Measurements from ENCODE around the gene HSPBAP1.

Gene HSPBAP1

DNA sequence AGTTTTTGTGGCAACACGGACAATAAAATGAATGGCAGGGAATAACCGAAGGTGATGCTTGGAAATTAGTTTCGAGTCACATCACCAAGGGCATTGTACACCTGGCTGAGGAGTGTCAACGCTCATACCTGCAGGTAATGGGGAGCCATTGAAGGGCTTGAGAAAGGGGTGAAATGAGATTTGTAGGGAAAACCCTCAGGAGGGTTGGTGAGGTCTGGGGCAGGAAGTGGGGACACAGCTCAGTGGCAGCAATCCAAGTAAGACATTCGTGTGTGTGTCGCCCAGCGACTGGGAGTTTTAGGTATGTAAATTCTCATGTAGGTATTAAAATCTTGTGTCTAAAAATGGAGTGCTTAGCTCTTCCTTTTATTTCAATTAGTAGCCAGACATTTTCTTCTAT, 98.7 kb downstream of the HSPBAP1 start:
- DNase-seq = no peak
- Histone ChIP-seq H2AFZ (ENCODE audit: low read length) (no peak overlapping the region), H3K27me3 (replicated peaks; ENCODE audit: insufficient read depth, low read length) (no peaks in the 10 kb centered on the region), H3K27ac (ENCODE audit: low read length) (no peak overlapping the region), H3K4me2 (ENCODE audit: low read depth, low read length) (no peak overlapping the region), H3K79me2 (ENCODE audit: low read length) (no peaks in the 10 kb centered on the region), H3K4me1 (ENCODE audit: low read length) (no peaks in the 10 kb centered on the region), H3F3A (ENCODE audit: insufficient read depth, low read length) (no peaks in the 10 kb centered on the region), H3K4me3 (ENCODE audit: low read length) (no peak overlapping the region), H3K9me3 (replicated peaks; ENCODE audit: insufficient read depth, low read length) (no peaks in the 10 kb centered on the region), H3K9me2 (replicated peaks; ENCODE audit: insufficient read depth, low read length) (no peaks in the 10 kb centered on the region), H3K36me3 (replicated peaks; ENCODE audit: insufficient read depth, low read length) (no peaks in the 10 kb centered on the region), H4K20me1 (ENCODE audit: insufficient read depth, low read length) (no peaks in the 10 kb centered on the region), H3K9ac (ENCODE audit: low read length) (no peak overlapping the region)
- TF ChIP-seq EZH2 (optimal IDR thresholded peaks at IDR 0.05; ENCODE audit: low read depth, low read length) (no peak), EZH2phosphoT487 (IDR thresholded peaks at IDR 0.05; ENCODE audit: low read length) (no peak)
- TF ChIP-seq, protein P1, sequence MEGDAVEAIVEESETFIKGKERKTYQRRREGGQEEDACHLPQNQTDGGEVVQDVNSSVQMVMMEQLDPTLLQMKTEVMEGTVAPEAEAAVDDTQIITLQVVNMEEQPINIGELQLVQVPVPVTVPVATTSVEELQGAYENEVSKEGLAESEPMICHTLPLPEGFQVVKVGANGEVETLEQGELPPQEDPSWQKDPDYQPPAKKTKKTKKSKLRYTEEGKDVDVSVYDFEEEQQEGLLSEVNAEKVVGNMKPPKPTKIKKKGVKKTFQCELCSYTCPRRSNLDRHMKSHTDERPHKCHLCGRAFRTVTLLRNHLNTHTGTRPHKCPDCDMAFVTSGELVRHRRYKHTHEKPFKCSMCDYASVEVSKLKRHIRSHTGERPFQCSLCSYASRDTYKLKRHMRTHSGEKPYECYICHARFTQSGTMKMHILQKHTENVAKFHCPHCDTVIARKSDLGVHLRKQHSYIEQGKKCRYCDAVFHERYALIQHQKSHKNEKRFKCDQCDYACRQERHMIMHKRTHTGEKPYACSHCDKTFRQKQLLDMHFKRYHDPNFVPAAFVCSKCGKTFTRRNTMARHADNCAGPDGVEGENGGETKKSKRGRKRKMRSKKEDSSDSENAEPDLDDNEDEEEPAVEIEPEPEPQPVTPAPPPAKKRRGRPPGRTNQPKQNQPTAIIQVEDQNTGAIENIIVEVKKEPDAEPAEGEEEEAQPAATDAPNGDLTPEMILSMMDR (IDR thresholded peaks at IDR 0.05; ENCODE audit: low read length) = no peak

DNA sequence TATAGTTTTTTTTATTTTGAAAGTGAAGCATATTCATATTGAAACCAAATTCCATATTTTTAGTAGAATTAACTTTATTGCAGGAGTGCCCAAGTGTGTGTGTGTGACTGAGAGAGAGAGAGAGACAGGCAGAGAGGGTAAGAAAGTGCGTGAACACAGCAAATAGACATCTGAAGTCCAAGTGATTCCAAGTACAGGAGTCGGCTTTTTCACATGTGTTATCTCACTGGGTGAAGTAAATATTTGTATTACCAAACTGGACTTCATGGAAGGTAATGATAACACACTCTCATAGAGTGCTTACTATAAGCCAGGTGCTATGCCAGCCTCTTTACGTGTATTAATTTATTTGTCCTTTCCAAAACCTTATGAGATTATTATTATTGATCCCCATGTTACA, 101.0 kb downstream of the HSPBAP1 start:
- H3K9me2 ChIP-seq (replicated peaks; ENCODE audit: insufficient read depth, low read length) = no peaks in the 10 kb centered on the region
- H3K4me2 ChIP-seq (ENCODE audit: low read depth, low read length) = no peak overlapping the region
- no peak overlapping the region for H3K9ac ChIP-seq (ENCODE audit: low read length)
- no peak for TF ChIP-seq EZH2 (optimal IDR thresholded peaks at IDR 0.05; ENCODE audit: low read depth, low read length)
- TF ChIP-seq EZH2phosphoT487 (IDR thresholded peaks at IDR 0.05; ENCODE audit: low read length) = no peak
- TF ChIP-seq, protein P1 (IDR thresholded peaks at IDR 0.05; ENCODE audit: low read length) = no peak
- H3F3A ChIP-seq (ENCODE audit: insufficient read depth, low read length) = no peaks in the 10 kb centered on the region
- H3K4me3 ChIP-seq (ENCODE audit: low read length) = no peak overlapping the region
- no peaks in the 10 kb centered on the region for H3K4me1 ChIP-seq (ENCODE audit: low read length)
- no peak overlapping the region for H2AFZ ChIP-seq (ENCODE audit: low read length)
- no peak overlapping the region for H3K27ac ChIP-seq (ENCODE audit: low read length)
- H3K36me3 ChIP-seq (replicated peaks; ENCODE audit: insufficient read depth, low read length) = no peaks in the 10 kb centered on the region; the same call in 1 of the 2 replicates
- no peaks in the 10 kb centered on the region for H4K20me1 ChIP-seq (ENCODE audit: insufficient read depth, low read length)
- H3K9me3 ChIP-seq (replicated peaks; ENCODE audit: insufficient read depth, low read length) = no peaks in the 10 kb centered on the region
- no peak for DNase-seq
- no peaks in the 10 kb centered on the region for H3K27me3 ChIP-seq (replicated peaks; ENCODE audit: insufficient read depth, low read length)
- no peaks in the 10 kb centered on the region for H3K79me2 ChIP-seq (ENCODE audit: low read length)

DNA sequence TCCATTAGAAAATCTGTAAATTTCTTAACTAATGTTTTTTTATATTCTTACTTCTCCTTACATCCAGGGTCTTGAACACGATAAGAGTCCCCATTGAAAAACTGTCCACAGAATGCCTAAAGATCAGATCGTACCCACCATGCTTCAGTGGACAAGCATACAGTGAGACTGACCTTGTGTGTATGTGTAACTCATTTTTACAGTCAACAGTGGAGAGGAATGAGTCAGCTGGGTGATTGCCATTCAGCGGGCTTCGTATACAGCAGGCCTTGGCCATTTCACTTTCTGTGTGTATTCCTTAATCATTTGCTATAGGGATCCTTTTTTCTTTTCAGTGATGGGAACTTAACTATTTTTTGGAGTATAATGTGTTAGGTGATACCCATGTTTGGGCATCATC, 102.4 kb downstream of the HSPBAP1 start:
- Histone ChIP-seq H3F3A (ENCODE audit: insufficient read depth, low read length) (no peaks in the 10 kb centered on the region), H3K79me2 (ENCODE audit: low read length) (no peaks in the 10 kb centered on the region), H2AFZ (ENCODE audit: low read length) (no peak overlapping the region), H3K27me3 (replicated peaks; ENCODE audit: insufficient read depth, low read length) (no peaks in the 10 kb centered on the region), H3K9ac (ENCODE audit: low read length) (no peak overlapping the region), H3K9me2 (replicated peaks; ENCODE audit: insufficient read depth, low read length) (no peaks in the 10 kb centered on the region), H4K20me1 (ENCODE audit: insufficient read depth, low read length) (no peaks in the 10 kb centered on the region), H3K9me3 (replicated peaks; ENCODE audit: insufficient read depth, low read length) (no peaks in the 10 kb centered on the region), H3K4me3 (ENCODE audit: low read length) (no peak overlapping the region), H3K27ac (ENCODE audit: low read length) (no peak overlapping the region), H3K4me1 (ENCODE audit: low read length) (no peaks in the 10 kb centered on the region), H3K4me2 (ENCODE audit: low read depth, low read length) (no peak overlapping the region), H3K36me3 (replicated peaks; ENCODE audit: insufficient read depth, low read length) (no peaks in the 10 kb centered on the region; the same call in 1 of the 2 replicates)
- no peak for DNase-seq
- TF ChIP-seq, protein P1 (IDR thresholded peaks at IDR 0.05; ENCODE audit: low read length) = no peak
- TF ChIP-seq EZH2 (optimal IDR thresholded peaks at IDR 0.05; ENCODE audit: low read depth, low read length) (no peak), EZH2phosphoT487 (IDR thresholded peaks at IDR 0.05; ENCODE audit: low read length) (no peak)

All from MM.1S (cell line).